Measurements from ENCODE around the gene BCL2L2. TPM values are rescaled to one million over a fixed set of nuclear protein-coding genes. Genes with fewer than 3 reads are reported as not detected.
A peak's percentile ranks its signal among the peaks of the same experiment; 100 is the strongest.

Gene BCL2L2
- total and polyA plus RNA-seq, 9 of the 15 experiments (the other 6 are each of a cell fraction or from before 2014, with no cell fraction given): 2.6 to 32.5 (median 14.7) TPM

DNA sequence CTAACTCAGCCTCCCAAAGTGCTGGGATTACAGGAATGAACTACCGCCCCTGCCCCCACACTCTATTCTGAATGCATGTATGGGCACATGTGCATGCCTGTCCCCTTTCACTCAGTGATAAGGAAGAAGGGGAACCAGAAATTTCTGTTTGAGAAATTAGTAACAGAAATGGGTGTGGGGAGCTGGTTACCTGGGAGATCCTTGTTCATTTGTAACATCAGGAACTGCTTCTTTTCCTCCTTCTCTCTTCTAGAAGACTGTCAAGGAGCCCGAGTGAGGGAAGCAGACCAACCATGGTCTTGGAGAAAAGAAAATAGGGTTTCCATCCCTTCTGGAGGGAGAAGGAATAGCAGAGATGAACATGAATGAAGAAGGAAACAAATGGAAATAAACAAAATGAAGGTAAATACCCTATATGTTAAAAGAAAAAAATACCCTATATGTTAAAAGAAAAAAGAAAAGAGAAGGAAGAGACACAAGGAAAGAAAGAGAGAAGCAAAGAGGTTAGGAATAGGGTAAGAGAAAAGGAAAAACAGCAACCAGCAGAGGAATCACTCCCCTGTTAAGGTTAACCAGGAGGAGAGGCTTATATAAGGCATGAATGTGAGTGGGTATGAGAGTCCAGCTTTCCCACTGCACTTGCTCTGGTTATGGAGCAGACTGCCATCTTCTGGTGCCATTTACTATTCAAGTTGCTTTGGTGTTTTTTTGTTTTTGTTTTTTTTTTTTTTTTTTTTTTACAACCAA, 7.2 kb upstream of the BCL2L2 start (continued):
- TF ChIP-seq FOXA3 (CRISPR knock-in tag; conservative IDR thresholded peaks at IDR 0.05 in 1 of 2, IDR thresholded peaks at IDR 0.05 in 1 of 2) (no peak), NRF1 (conservative IDR thresholded peaks at IDR 0.05 in 1 of 2, IDR thresholded peaks at IDR 0.05 in 1 of 2) (no peak), SRSF3 (IDR thresholded peaks at IDR 0.05; ENCODE audit: insufficient read depth, low read length) (no peak), CEBPG (CRISPR knock-in tag; IDR thresholded peaks at IDR 0.05) (no peak), CEBPG (tag; conservative IDR thresholded peaks at IDR 0.05 in 1 of 2, IDR thresholded peaks at IDR 0.05 in 1 of 2) (no peak), GABPA (tag; conservative IDR thresholded peaks at IDR 0.05; ENCODE audit: low read depth) (no peak), SP2 (IDR thresholded peaks at IDR 0.05; ENCODE audit: extremely low read depth, low read depth, low read length, poor library complexity, severe bottlenecking) (no peak), HEY1 (CRISPR knock-in tag; IDR thresholded peaks at IDR 0.05; ENCODE audit: borderline replicate concordance) (no peak), BRD9 (IDR thresholded peaks at IDR 0.05; ENCODE audit: low read depth, partially characterized antibody) (peak; percentile 58), HLTF (IDR thresholded peaks at IDR 0.05) (0 out of 2 replicates have a peak, but pooled peaks have one; percentile 49), ZC3H4 (CRISPR knock-in tag; IDR thresholded peaks at IDR 0.05; ENCODE audit: borderline replicate concordance) (no peak), TBL1XR1 (IDR thresholded peaks at IDR 0.05; ENCODE audit: low read length in 2 of 2) (no peak), ZKSCAN3 (CRISPR knock-in tag; IDR thresholded peaks at IDR 0.05) (no peak), CSDE1 (IDR thresholded peaks at IDR 0.05) (no peak), YBX1 (IDR thresholded peaks at IDR 0.05) (no peak), PHB2 (IDR thresholded peaks at IDR 0.05; ENCODE audit: low read depth) (peak; percentile 63; the same call in 1 of the 2 replicates)
- TF ChIP-seq, protein P1, sequence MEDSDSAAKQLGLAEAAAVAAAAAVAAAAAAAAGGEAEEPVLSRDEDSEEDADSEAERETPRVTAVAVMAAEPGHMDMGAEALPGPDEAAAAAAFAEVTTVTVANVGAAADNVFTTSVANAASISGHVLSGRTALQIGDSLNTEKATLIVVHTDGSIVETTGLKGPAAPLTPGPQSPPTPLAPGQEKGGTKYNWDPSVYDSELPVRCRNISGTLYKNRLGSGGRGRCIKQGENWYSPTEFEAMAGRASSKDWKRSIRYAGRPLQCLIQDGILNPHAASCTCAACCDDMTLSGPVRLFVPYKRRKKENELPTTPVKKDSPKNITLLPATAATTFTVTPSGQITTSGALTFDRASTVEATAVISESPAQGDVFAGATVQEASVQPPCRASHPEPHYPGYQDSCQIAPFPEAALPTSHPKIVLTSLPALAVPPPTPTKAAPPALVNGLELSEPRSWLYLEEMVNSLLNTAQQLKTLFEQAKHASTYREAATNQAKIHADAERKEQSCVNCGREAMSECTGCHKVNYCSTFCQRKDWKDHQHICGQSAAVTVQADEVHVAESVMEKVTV (CRISPR knock-in tag; IDR thresholded peaks at IDR 0.05): no peak

All from K562 (cell line).